HCT116 (cell line): ENCODE data around the gene TMSB4X. TPM values are rescaled to one million over a fixed set of nuclear protein-coding genes. Genes with fewer than 3 reads are reported as not detected.
A peak's percentile ranks its signal among the peaks of the same experiment; 100 is the strongest.

Experiments used
- ATAC-seq: fragments of 200-7000 bp; cut with Tn5 transposase; 2 replicates; pipeline ENCODE4 v1.9.1; 2020; ENCODE audit warnings: mild to moderate bottlenecking, moderate library complexity
- BruUV-seq: library from RNA; stranded (reverse); fragments of 400-500 nt; replicated peaks from 2 replicates; lab custom pipeline; 2021; lab: Mats Ljungman, UMichigan
- CTCF ChIA-PET: fragments of 300-600 bp; sonication (Branson Sonifier 250); formaldehyde crosslinking; loops from one replicate; lab custom pipeline; 2021; ENCODE audit warnings: antibody characterized with exemption; lab: Charles Lee
- POLR2A ChIA-PET: fragments of 300-600, 350-600 bp; sonication (Branson Sonifier 250); formaldehyde crosslinking; loops from one replicate; lab custom pipeline; 2021; ENCODE audit warnings: antibody characterized with exemption; lab: Charles Lee
- RAD21 ChIA-PET, 2 experiments: fragments of 300-600 bp; sonication (Branson Sonifier 250); formaldehyde crosslinking; loops; one replicate each; lab custom pipeline; 2023; ENCODE audit warnings: low total read pairs in 2 of 2; ENCODE audit not compliant: uncharacterized antibody in 2 of 2, unreplicated experiment in 2 of 2, low non-redundant PET in 1 of 2; lab: Charles Lee
- DNase-seq: peaks from one replicate; pipeline ENCODE4 v3.0.0-alpha.2; 2010; ENCODE audit warnings: low read depth, low spot score
- H2AFZ ChIP-seq: fragments of 200-600 bp; shearing (Covaris generic), sonication (generic); 2 replicates; pipeline ENCODE4 v1.6.1; 2017; ENCODE audit warnings: low read depth, mixed run types, mixed read lengths, antibody characterized with exemption, low read length; ENCODE audit not compliant: poor library complexity, severe bottlenecking
- H3K27ac ChIP-seq: 2 replicates; pipeline ENCODE4 v1.5.1; 2012; ENCODE audit warnings: low read depth, low read length
- H3K27me3 ChIP-seq: fragments of 200-600 bp; sonication (generic); 2 replicates; pipeline ENCODE4 v1.6.1; 2016; ENCODE audit warnings: mixed run types, low read length, mixed read lengths; ENCODE audit not compliant: insufficient read depth
- H3K36me3 ChIP-seq, 2 experiments: fragments of 200-500 bp in 1 of 2; fragments of 200-600 bp in 1 of 2; sonication (Bioruptor generic) in 1 of 2; sonication (generic) in 1 of 2; 2 replicates each; pipeline versions ENCODE4 v1.5.1 to v1.6.1; 2014 to 2016; ENCODE audit warnings: low read length in 2 of 2, inconsistent platforms in 1 of 2, mixed read lengths in 1 of 2, mixed run types in 1 of 2; ENCODE audit not compliant: insufficient read depth in 2 of 2, control insufficient read depth in 1 of 2
- H3K4me1 ChIP-seq, 2 experiments: fragments of 200-600 bp in 1 of 2; sonication (generic) in 1 of 2; 2 replicates each; pipeline versions ENCODE4 v1.5.1 to v1.6.1; 2012 to 2017; ENCODE audit warnings: low read length in 2 of 2, inconsistent platforms in 1 of 2, mild to moderate bottlenecking in 1 of 2, mixed read lengths in 1 of 2, mixed run types in 1 of 2, moderate library complexity in 1 of 2; ENCODE audit not compliant: insufficient read depth in 2 of 2, control insufficient read depth in 1 of 2
- H3K4me2 ChIP-seq: fragments of 200-600 bp; sonication (generic); 2 replicates; pipeline ENCODE4 v1.6.1; 2017; ENCODE audit warnings: mixed run types, low read length, mixed read lengths
- H3K4me3 ChIP-seq, 2 experiments: fragments of 200-600 bp in 1 of 2; sonication (generic) in 1 of 2; replicated peaks in 1 of 2; 2 replicates each; pipeline ENCODE4 v1.5.1; 2011 to 2016; ENCODE audit warnings: low read length in 2 of 2, control low read depth in 1 of 2, low read depth in 1 of 2, mild to moderate bottlenecking in 1 of 2, mixed read lengths in 1 of 2, mixed run types in 1 of 2
- H3K79me2 ChIP-seq: fragments of 200-600 bp; sonication (generic); 2 replicates; pipeline ENCODE4 v1.6.1; 2017; ENCODE audit warnings: mild to moderate bottlenecking, mixed run types, low read length, moderate library complexity, mixed read lengths; ENCODE audit not compliant: insufficient read depth
- H3K9ac ChIP-seq: fragments of 200-600 bp; sonication (generic); 2 replicates; pipeline ENCODE4 v1.6.1; 2016; ENCODE audit warnings: low read length, mixed read lengths
- H3K9me2 ChIP-seq: fragments of 200-600 bp; sonication (generic), shearing (Covaris generic); 2 replicates; pipeline ENCODE4 v1.6.1; 2017; ENCODE audit warnings: mixed run types, mild to moderate bottlenecking, moderate library complexity; ENCODE audit not compliant: insufficient read depth
- H3K9me3 ChIP-seq, 2 experiments: fragments of 200-500 bp in 1 of 2; fragments of 200-600 bp in 1 of 2; sonication (Bioruptor generic) in 1 of 2; sonication (generic) in 1 of 2; 2 replicates each; pipeline ENCODE4 v1.6.1; 2014 to 2017; ENCODE audit warnings: low read length in 2 of 2, mixed read lengths in 2 of 2, inconsistent platforms in 1 of 2, low read depth in 1 of 2, mild to moderate bottlenecking in 1 of 2, mixed run types in 1 of 2, moderate library complexity in 1 of 2; ENCODE audit not compliant: control insufficient read depth in 1 of 2, insufficient read depth in 1 of 2
- H4K20me1 ChIP-seq: fragments of 200-600 bp; sonication (generic), shearing (Covaris generic); 2 replicates; pipeline ENCODE4 v1.6.1; 2017; ENCODE audit warnings: mixed run types, mild to moderate bottlenecking, moderate library complexity; ENCODE audit not compliant: insufficient read depth
- CBX3 ChIP-seq: IDR thresholded peaks from 2 replicates; pipeline ENCODE4 v1.6.1; 2012; ENCODE audit warnings: low read depth
- CEBPB ChIP-seq: IDR thresholded peaks from 2 replicates; pipeline ENCODE4 v1.6.1; 2012; ENCODE audit warnings: low read depth
- CTCF ChIP-seq, 3 experiments: fragments of 200-600 bp in 1 of 3; sonication (generic) in 1 of 3; IDR thresholded peaks in 2 of 3; conservative IDR thresholded peaks in 1 of 3; 2 replicates each; pipeline ENCODE4 v1.5.1; 2012 to 2017; ENCODE audit warnings: low read depth in 2 of 3, low read length in 2 of 3, antibody characterized with exemption in 1 of 3, borderline replicate concordance in 1 of 3, control low read depth in 1 of 3, mild to moderate bottlenecking in 1 of 3, mixed read lengths in 1 of 3, mixed run types in 1 of 3, moderate library complexity in 1 of 3; ENCODE audit not compliant: insufficient read depth in 1 of 3
- EGR1 ChIP-seq: IDR thresholded peaks from 2 replicates; pipeline ENCODE4 v1.6.1; 2012; ENCODE audit warnings: low read depth
- ELF1 ChIP-seq: IDR thresholded peaks from 2 replicates; pipeline ENCODE4 v1.6.1; 2012; ENCODE audit warnings: low read depth, borderline replicate concordance
- EZH2 ChIP-seq: fragments of 200-600 bp; sonication (generic); IDR thresholded peaks from 2 replicates; pipeline ENCODE4 v1.6.1; 2017; ENCODE audit warnings: antibody characterized with exemption, mixed run types
- EZH2phosphoT487 ChIP-seq: fragments of 200-600 bp; IDR thresholded peaks from 2 replicates; pipeline ENCODE4 v1.6.1; 2018; ENCODE audit warnings: antibody characterized with exemption, borderline replicate concordance
- FOSL1 ChIP-seq: IDR thresholded peaks from 2 replicates; pipeline ENCODE4 v1.6.1; 2012; ENCODE audit warnings: low read depth
- JUND ChIP-seq: IDR thresholded peaks from 2 replicates; pipeline ENCODE4 v1.6.1; 2012
- POLR2A ChIP-seq: IDR thresholded peaks from 2 replicates; pipeline ENCODE4 v1.7.0; 2011; ENCODE audit warnings: borderline replicate concordance; ENCODE audit not compliant: insufficient read depth, insufficient read length; ENCODE audit errors: extremely low read depth
- POLR2AphosphoS5 ChIP-seq: IDR thresholded peaks from 2 replicates; pipeline ENCODE4 v1.6.1; 2011; ENCODE audit warnings: mild to moderate bottlenecking, low read depth, low read length, moderate library complexity
- RAD21 ChIP-seq: IDR thresholded peaks from 2 replicates; pipeline ENCODE4 v1.6.1; 2012; ENCODE audit warnings: low read depth, mild to moderate bottlenecking
- REST ChIP-seq: IDR thresholded peaks from 2 replicates; pipeline ENCODE4 v1.6.1; 2012; ENCODE audit warnings: low read depth
- SP1 ChIP-seq: IDR thresholded peaks from 2 replicates; pipeline ENCODE4 v1.6.1; 2012; ENCODE audit warnings: low read depth
- SRF ChIP-seq: IDR thresholded peaks from 2 replicates; pipeline ENCODE4 v1.6.1; 2012; ENCODE audit warnings: low read depth
- TCF7L2 ChIP-seq: IDR thresholded peaks from 2 replicates; pipeline ENCODE4 v1.7.0; 2011; ENCODE audit warnings: borderline replicate concordance, inconsistent platforms; ENCODE audit not compliant: insufficient read depth, insufficient read length; ENCODE audit errors: extremely low read depth
- YY1 ChIP-seq: IDR thresholded peaks from 2 replicates; pipeline ENCODE4 v1.6.1; 2011; ENCODE audit warnings: low read length, low read depth, moderate library complexity, mild to moderate bottlenecking; ENCODE audit not compliant: insufficient replicate concordance; ENCODE audit errors: extremely low read depth
- ZBTB33 ChIP-seq: IDR thresholded peaks from 2 replicates; pipeline ENCODE4 v1.6.1; 2011; ENCODE audit warnings: mild to moderate bottlenecking, low read length, moderate library complexity; ENCODE audit not compliant: insufficient replicate concordance; ENCODE audit errors: extremely low read depth
- ZFX ChIP-seq: fragments of 450-650 bp; IDR thresholded peaks from 2 replicates; pipeline ENCODE4 v1.6.1; 2017
- ZNF274 ChIP-seq: fragments of 200-500 bp; sonication (Bioruptor generic); IDR thresholded peaks from 2 replicates; pipeline ENCODE4 v1.6.1; 2014; ENCODE audit warnings: mild to moderate bottlenecking, low read depth, low read length, inconsistent platforms
- intact Hi-C: fragments of 100-400 bp; cut with micrococcal nuclease; formaldehyde crosslinking; loops from 2 replicates; pipeline ENCODE4 v1.10.0; 2022
- total RNA-seq: library from RNA; stranded (reverse); gene quantifications from one replicate; pipeline ENCODE4 v1.2.1, GENCODE V29; 2021; ENCODE audit not compliant: unreplicated experiment

Gene TMSB4X
- total RNA-seq, 1 experiment from 2014 or later: 407 TPM

- H3K9me2 ChIP-seq: no peaks in the 10 kb centered on the region
- H3K9me3 ChIP-seq: no peaks in the 10 kb centered on the region
- no peaks in the 10 kb centered on the region for H3K27me3 ChIP-seq
- peak overlapping the region; percentile 84 for H3K4me2 ChIP-seq
- ChIA-PET POLR2A (interaction anchor here (0.7 to 1.0 kb wide), 2 partner anchors 28 to 133 kb away, joined by 3 read pairs; no protein-coding TSS in a partner anchor), CTCF (no interaction called here), RAD21 (no interaction called here)
- H3K79me2 ChIP-seq: peaks cover 11% of the 10 kb centered on the region
- DNase-seq (no peak), ATAC-seq (no peak)
- H3K4me3 ChIP-seq: no peak overlapping the region
- peaks cover 0 to 10% of the 10 kb centered on the region in 2 experiments; a peak in 2 of 4 replicates for H3K4me1 ChIP-seq
- intact Hi-C loops: loop anchor here (2.0 to 10.0 kb wide), 2 partner anchors 425 to 511 kb away; no protein-coding TSS in a partner anchor
- no peak for TF ChIP-seq FOSL1
- TF ChIP-seq SRF: no peak
- no peak for TF ChIP-seq EZH2
- no peak for TF ChIP-seq CBX3
- TF ChIP-seq EZH2phosphoT487: no peak
- no peak for TF ChIP-seq CTCF (IDR thresholded peaks at IDR 0.05 in 2 of 3, conservative IDR thresholded peaks at IDR 0.05 in 1 of 3; ENCODE audit: borderline replicate concordance in 1 of 3, insufficient read depth in 1 of 3, low read depth in 2 of 3, low read length in 2 of 3)
- no peak for TF ChIP-seq POLR2AphosphoS5
- no peak for TF ChIP-seq YY1
- TF ChIP-seq ELF1: no peak
- TF ChIP-seq POLR2A: no peak
- TF ChIP-seq ZFX: no peak
- TF ChIP-seq REST: no peak
- TF ChIP-seq JUND: no peak
- TF ChIP-seq ZNF274: no peak
- no peak for TF ChIP-seq EGR1
- no peak for TF ChIP-seq SP1
- TF ChIP-seq TCF7L2: no peak
- no peak for TF ChIP-seq ZBTB33
- TF ChIP-seq CEBPB: no peak
- no peak for TF ChIP-seq RAD21
- H3K27ac ChIP-seq: peak overlapping the region; percentile 71; the same call in 1 of the 2 replicates
- no peaks in the 10 kb centered on the region for H3K36me3 ChIP-seq
- no peak overlapping the region for H2AFZ ChIP-seq
- BruUV-seq: no TSS peak
- H4K20me1 ChIP-seq: no peaks in the 10 kb centered on the region
- H3K9ac ChIP-seq: peak overlapping the region; percentile 77; the same call in 1 of the 2 replicates
Measured at GRCh38 chrX:12973561-12974304, 1.2 kb upstream of the TMSB4X start.
